Endothelial cell of umbilical vein (primary cell): ENCODE measurements around the gene ELL2. TPM values are rescaled to one million over a fixed set of nuclear protein-coding genes. Genes with fewer than 3 reads are reported as not detected.

Experiments
- BruUV-seq: library from RNA; stranded (reverse); fragments of 400-500 nt; replicated peaks from 2 replicates; lab custom pipeline; 2021; lab: Mats Ljungman, UMichigan
- CTCF ChIA-PET: fragments of 300-600, 350-600 bp; sonication (Branson Sonifier 250); formaldehyde crosslinking; loops from one replicate; lab custom pipeline; 2021; ENCODE audit warnings: antibody characterized with exemption, inconsistent platforms; lab: Charles Lee
- POLR2A ChIA-PET: fragments of 300-600, 350-600 bp; sonication (Branson Sonifier 250); formaldehyde crosslinking; loops from one replicate; lab custom pipeline; 2021; ENCODE audit warnings: antibody characterized with exemption, inconsistent platforms; lab: Charles Lee
- DNase-seq: peaks from one replicate; pipeline ENCODE4 v3.0.0-alpha.2; 2011; ENCODE audit warnings: low read depth, low spot score
- FAIRE-seq: peaks from 2 replicates; lab custom pipeline; 2011; peaks lifted over from hg19 to GRCh38; lab: Jason Lieb, UNC
- H2AFZ ChIP-seq: 2 replicates; pipeline ENCODE4 v1.6.0; 2012; ENCODE audit warnings: low read depth, low read length, control low read depth, inconsistent platforms
- H3K27ac ChIP-seq: 2 replicates; pipeline ENCODE4 v1.5.1; 2011; ENCODE audit warnings: low read depth, mild to moderate bottlenecking, control low read depth, low read length, moderate library complexity; ENCODE audit not compliant: insufficient read depth
- H3K27me3 ChIP-seq, 2 experiments: 2 replicates each; pipeline versions ENCODE4 v1.6.0 to v1.6.1; 2011; ENCODE audit warnings: low read length in 2 of 2, mixed read lengths in 1 of 2; ENCODE audit not compliant: control insufficient read depth in 2 of 2, insufficient read depth in 2 of 2
- H3K36me3 ChIP-seq, 2 experiments: 2 replicates in 1 of 2; 3 replicates in 1 of 2; pipeline ENCODE4 v1.5.1; 2011; ENCODE audit warnings: low read length in 2 of 2, mild to moderate bottlenecking in 1 of 2, moderate library complexity in 1 of 2; ENCODE audit not compliant: control insufficient read depth in 2 of 2, insufficient read depth in 2 of 2; ENCODE audit errors: extremely low read depth in 1 of 2
- H3K4me1 ChIP-seq: 3 replicates; pipeline ENCODE4 v1.5.1; 2011; ENCODE audit warnings: mild to moderate bottlenecking, low read length; ENCODE audit not compliant: control insufficient read depth, insufficient read depth; ENCODE audit errors: extremely low read depth
- H3K4me2 ChIP-seq: 2 replicates; pipeline ENCODE4 v1.6.1; 2011; ENCODE audit warnings: low read length, control low read depth, mixed read lengths; ENCODE audit not compliant: insufficient read depth
- H3K4me3 ChIP-seq, 3 experiments: fragments of 200-600 bp in 1 of 3; sonication (generic), shearing (Covaris generic) in 1 of 3; replicated peaks in 1 of 3; 2 replicates each; pipeline ENCODE4 v1.5.1; 2011 to 2016; ENCODE audit warnings: control low read depth in 3 of 3, low read length in 3 of 3, mild to moderate bottlenecking in 2 of 3, inconsistent platforms in 1 of 3, low read depth in 1 of 3, moderate library complexity in 1 of 3; ENCODE audit not compliant: insufficient read depth in 1 of 3
- H3K79me2 ChIP-seq: 2 replicates; pipeline ENCODE4 v1.6.0; 2012; ENCODE audit warnings: low read length, inconsistent platforms; ENCODE audit not compliant: control insufficient read depth, insufficient read depth
- H3K9ac ChIP-seq: replicated peaks from 2 replicates; pipeline ENCODE3; 2011; ENCODE audit warnings: low read length, control low read depth; ENCODE audit not compliant: insufficient read depth; ENCODE audit errors: extremely low read depth
- H3K9me1 ChIP-seq: replicated peaks from 3 replicates; pipeline ENCODE4 v1.6.0; 2011; ENCODE audit warnings: mild to moderate bottlenecking, low read length; ENCODE audit not compliant: control insufficient read depth, insufficient read depth; ENCODE audit errors: extremely low read depth
- H3K9me3 ChIP-seq: replicated peaks from 2 replicates; pipeline ENCODE4 v1.5.1; 2012; ENCODE audit warnings: low read length, inconsistent platforms; ENCODE audit not compliant: control insufficient read depth, insufficient read depth
- H4K20me1 ChIP-seq: replicated peaks from 2 replicates; pipeline ENCODE3; 2011; ENCODE audit warnings: mild to moderate bottlenecking, low read length; ENCODE audit not compliant: control insufficient read depth, insufficient read depth; ENCODE audit errors: extremely low read depth
- CTCF ChIP-seq, 2 donors: IDR thresholded peaks; 1 replicate in 1 of 2; 2 replicates in 1 of 2; pipeline ENCODE4 v1.5.1; 2011; ENCODE audit warnings: low read length in 2 of 2, mild to moderate bottlenecking in 2 of 2, moderate library complexity in 2 of 2, control low read depth in 1 of 2, inconsistent platforms in 1 of 2, low read depth in 1 of 2; ENCODE audit not compliant: insufficient read depth in 1 of 2; ENCODE audit errors: extremely low read depth in 1 of 2
- FOS ChIP-seq: IDR thresholded peaks from 2 replicates; pipeline ENCODE4 v1.6.1; 2011; ENCODE audit warnings: mild to moderate bottlenecking, low read length, moderate library complexity, borderline replicate concordance; ENCODE audit not compliant: insufficient read depth
- GATA2 ChIP-seq: IDR thresholded peaks from 2 replicates; pipeline ENCODE4 v1.7.0; 2011; ENCODE audit warnings: low read depth, mild to moderate bottlenecking, moderate library complexity, mixed read lengths, low read length; ENCODE audit not compliant: insufficient read length, insufficient read depth
- JUN ChIP-seq: IDR thresholded peaks from 2 replicates; pipeline ENCODE4 v1.6.1; 2011; ENCODE audit warnings: borderline replicate concordance, low read depth; ENCODE audit not compliant: insufficient read length, insufficient read depth
- POLR2AphosphoS5 ChIP-seq: IDR thresholded peaks from 2 replicates; pipeline ENCODE4 v1.6.1; 2012; ENCODE audit warnings: low read depth, mild to moderate bottlenecking, control low read depth, low read length, moderate library complexity; ENCODE audit not compliant: insufficient read depth
- dilution Hi-C: fragments of 300-500 bp; cut with MboI; formaldehyde crosslinking; loops from one replicate; pipeline ENCODE4 v1.15.0; 2019; ENCODE audit warnings: low sequenced_read_pairs; ENCODE audit not compliant: extremely low pct_ligation_motif_present
- intact Hi-C: fragments of 100-400 bp; cut with micrococcal nuclease; formaldehyde crosslinking; loops from one replicate; pipeline ENCODE4 v1.10.0; 2022
- polyA plus RNA-seq, 4 experiments: library from polyadenylated mRNA; depleted of rRNA in 3 of 4; stranded (reverse) in 3 of 4; unstranded in 1 of 4; fragments of >200 nt; gene quantifications; 2 replicates each; pipeline versions ENCODE4 v1.2.1 to v1.2.3, GENCODE V29; 2011 to 2012; ENCODE audit warnings: missing spikeins in 1 of 4
- total RNA-seq: library from RNA; stranded (reverse); gene quantifications from 2 replicates; pipeline ENCODE4 v1.2.3, GENCODE V29; 2021
- TF ChIP-seq, protein P1 (sequence below): IDR thresholded peaks from 2 replicates; pipeline ENCODE4 v1.6.1; 2011; ENCODE audit not compliant: insufficient read depth, insufficient read length

The ELL2 gene
- total and polyA plus RNA-seq, 2 donors (not counting 3 experiments of a cell fraction or from before 2014, with no cell fraction given): 6.8 to 26.0 TPM

GRCh38 chr5:95866435-95867040, 95.1 kb downstream of the ELL2 start:
- no TSS peak for BruUV-seq
- dilution Hi-C loops: no loop called here
- intact Hi-C loops: no loop called here
- H3K36me3 ChIP-seq: no peaks in the 10 kb centered on the region
- FAIRE-seq (no peak), DNase-seq (no peak)
- no peak overlapping the region for H3K27ac ChIP-seq
- TF ChIP-seq, protein P1, sequence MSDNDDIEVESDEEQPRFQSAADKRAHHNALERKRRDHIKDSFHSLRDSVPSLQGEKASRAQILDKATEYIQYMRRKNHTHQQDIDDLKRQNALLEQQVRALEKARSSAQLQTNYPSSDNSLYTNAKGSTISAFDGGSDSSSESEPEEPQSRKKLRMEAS: no peak
- no peak for TF ChIP-seq GATA2
- TF ChIP-seq FOS: peak; percentile 81
- peak; percentile 35 for TF ChIP-seq JUN
- TF ChIP-seq CTCF (IDR thresholded peaks at IDR 0.05; ENCODE audit: extremely low read depth in 1 of 2, insufficient read depth in 1 of 2, low read depth in 1 of 2, low read length in 2 of 2): no peak
- no peak for TF ChIP-seq POLR2AphosphoS5
- H2AFZ ChIP-seq: no peak overlapping the region
- no peak overlapping the region for H3K4me3 ChIP-seq
- peaks cover 36% of the 10 kb centered on the region for H3K4me1 ChIP-seq
- no peaks in the 10 kb centered on the region for H3K9me3 ChIP-seq
- no peaks in the 10 kb centered on the region for H4K20me1 ChIP-seq
- ChIA-PET POLR2A (no interaction called here), CTCF (interaction anchor here (1.0 kb wide), 1 partner anchor 471 kb away, joined by 3 read pairs; no protein-coding TSS in a partner anchor)
- no peaks in the 10 kb centered on the region for H3K9me1 ChIP-seq
- no peaks in the 10 kb centered on the region for H3K27me3 ChIP-seq
- no peak overlapping the region for H3K9ac ChIP-seq
- H3K79me2 ChIP-seq: no peaks in the 10 kb centered on the region
- H3K4me2 ChIP-seq: no peak overlapping the region
